CD4-positive, alpha-beta T cell (primary cell): ENCODE results near the gene ZNF444. TPM values are rescaled to one million over a fixed set of nuclear protein-coding genes. Genes with fewer than 3 reads are reported as not detected.
"Not testable (repeated sequence)": the region's sequence is repeated elsewhere in the genome, so short reads cannot be mapped to it uniquely, and the experiment has no call there.

ENCODE experiments used
- ATAC-seq: fragments of 200-7000 bp; cut with Tn5 transposase; one replicate; pipeline ENCODE4 v1.10.0; 2022; ENCODE audit warnings: mild to moderate bottlenecking; ENCODE audit not compliant: poor library complexity
- CTCF ChIA-PET: fragments of 350-600 bp; sonication (Branson Sonifier 250); formaldehyde crosslinking; loops from one replicate; lab custom pipeline; 2021; ENCODE audit warnings: antibody characterized with exemption, inconsistent platforms; lab: Charles Lee
- POLR2A ChIA-PET: fragments of 350-600 bp; sonication (Branson Sonifier 250); formaldehyde crosslinking; loops from one replicate; lab custom pipeline; 2021; ENCODE audit warnings: antibody characterized with exemption, inconsistent platforms; lab: Charles Lee
- DNase-seq, 14 experiments: peaks; one replicate each; pipeline ENCODE4 v3.0.0-alpha.2; 2013 to 2020; ENCODE audit warnings: mixed read lengths in 2 of 14
- H3K27ac ChIP-seq, 2 donors: one replicate each; pipeline versions ENCODE4 v1.5.1 to v1.7.0; 2013; ENCODE audit warnings: low read length in 2 of 2, low read depth in 1 of 2, mild to moderate bottlenecking in 1 of 2
- H3K27me3 ChIP-seq, 2 experiments: 1 replicate in 1 of 2; 2 replicates in 1 of 2; pipeline versions ENCODE4 v1.6.1 to v1.7.0; 2013; ENCODE audit warnings: low read length in 2 of 2, control low read depth in 1 of 2, mild to moderate bottlenecking in 1 of 2, moderate library complexity in 1 of 2; ENCODE audit not compliant: insufficient read depth in 2 of 2, control insufficient read depth in 1 of 2
- H3K36me3 ChIP-seq: one replicate; pipeline ENCODE4 v1.6.1; 2013; ENCODE audit warnings: low read length, control low read depth; ENCODE audit not compliant: insufficient read depth
- H3K4me1 ChIP-seq: one replicate; pipeline ENCODE4 v1.6.1; 2013; ENCODE audit warnings: low read length, control low read depth; ENCODE audit not compliant: insufficient read depth
- H3K4me3 ChIP-seq: one replicate; pipeline ENCODE4 v1.5.1; 2013; ENCODE audit warnings: mild to moderate bottlenecking, low read length, moderate library complexity
- H3K9me3 ChIP-seq, 2 experiments: 1 replicate in 1 of 2; 2 replicates in 1 of 2; pipeline versions ENCODE4 v1.6.1 to v1.7.0; 2013; ENCODE audit warnings: low read length in 2 of 2, mild to moderate bottlenecking in 2 of 2, control low read depth in 1 of 2, moderate library complexity in 1 of 2; ENCODE audit not compliant: control insufficient read depth in 1 of 2, insufficient read depth in 1 of 2
- H3K27ac Mint-ChIP-seq: one replicate; pipeline ENCODE4 v1.8.0; 2020; ENCODE audit warnings: mixed read lengths
- H3K27me3 Mint-ChIP-seq: one replicate; pipeline ENCODE4 v1.8.0; 2021; ENCODE audit warnings: mixed read lengths
- H3K36me3 Mint-ChIP-seq: one replicate; pipeline ENCODE4 v1.8.0; 2021; ENCODE audit warnings: low read depth, mixed read lengths
- H3K4me1 Mint-ChIP-seq: one replicate; pipeline ENCODE4 v1.8.0; 2021; ENCODE audit warnings: low read depth, mixed read lengths
- H3K4me3 Mint-ChIP-seq: one replicate; pipeline ENCODE4 v1.8.0; 2020; ENCODE audit warnings: mild to moderate bottlenecking, mixed read lengths
- H3K9me3 Mint-ChIP-seq: one replicate; pipeline ENCODE4 v1.8.0; 2020; ENCODE audit warnings: mixed read lengths
- CTCF ChIP-seq: fragments of 200-600 bp; IDR thresholded peaks from one replicate; pipeline ENCODE4 v1.8.0; 2022; ENCODE audit warnings: antibody characterized with exemption, mild to moderate bottlenecking
- intact Hi-C, 2 experiments: fragments of 100-400 bp; cut with DNase I in 1 of 2; cut with micrococcal nuclease in 1 of 2; formaldehyde crosslinking; loops; one replicate each; pipeline versions ENCODE4 v1.15.1 to v1.9.0; 2023 to 2025; cut with DNase I, micrococcal nuclease
- total RNA-seq, 174 experiments: library from RNA in 2 of 174; stranded (reverse) in 2 of 174; gene quantifications; one replicate each; pipeline ENCODE4 v1.2.3 and lab custom pipeline; 2021 to 2026

The ZNF444 gene
- total RNA-seq, 2 experiments from 2014 or later: 13.5 TPM

DNA sequence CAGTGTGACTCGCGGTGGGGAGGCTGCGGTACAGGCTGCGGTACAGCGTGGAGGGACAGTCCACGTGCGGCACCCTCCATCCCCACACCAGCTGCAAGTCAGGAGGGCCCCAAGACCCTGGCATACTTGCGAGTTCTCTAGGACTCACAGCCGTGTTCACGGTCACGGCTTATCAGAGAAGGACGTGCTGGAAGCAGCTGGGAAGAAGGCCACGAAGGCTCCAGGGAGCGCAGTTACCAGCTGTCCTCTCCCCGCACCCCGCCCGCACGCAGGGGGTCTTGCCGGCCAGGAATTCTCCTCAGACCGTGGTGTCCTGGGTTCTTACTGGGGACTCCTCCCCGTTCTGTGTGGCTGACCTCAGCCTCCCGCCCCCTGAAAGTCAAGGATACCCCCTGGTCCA lies 6.2 kb downstream of the ZNF444 start:
- no peaks in the 10 kb centered on the region for H3K9me3 ChIP-seq
- Mint-ChIP-seq H3K27me3 (no peaks in the 10 kb centered on the region), H3K4me1 (peaks cover 25% of the 10 kb centered on the region), H3K9me3 (no peaks in the 10 kb centered on the region), H3K27ac (no peak overlapping the region), H3K4me3 (no peak overlapping the region), H3K36me3 (peaks cover 30% of the 10 kb centered on the region)
- no peak overlapping the region for H3K4me3 ChIP-seq
- TF ChIP-seq CTCF: no peak
- no peak overlapping the region for H3K27ac ChIP-seq
- ChIA-PET CTCF (no interaction called here), POLR2A (no interaction called here)
- peaks cover 36% of the 10 kb centered on the region for H3K36me3 ChIP-seq
- peaks cover 19% of the 10 kb centered on the region for H3K4me1 ChIP-seq
- intact Hi-C loops: loop anchor here in 1 of 2 experiments (10.0 kb wide), 1 partner anchor 447 kb away; the partner anchor contains the start of gene ZNF71
- no peak for ATAC-seq
- no peaks in the 10 kb centered on the region for H3K27me3 ChIP-seq
- no peak for DNase-seq

- H3K27me3 ChIP-seq: no peaks in the 10 kb centered on the region
- no peaks in the 10 kb centered on the region for H3K9me3 ChIP-seq
- H3K36me3 Mint-ChIP-seq: peaks cover 37% of the 10 kb centered on the region
- DNase-seq (no peak), ATAC-seq (no peak)
- H3K9me3 Mint-ChIP-seq: no peaks in the 10 kb centered on the region
- ChIA-PET POLR2A (no interaction called here), CTCF (no interaction called here)
- no peaks in the 10 kb centered on the region for H3K27me3 Mint-ChIP-seq
- intact Hi-C loops: loop anchor here in 1 of 2 experiments (10.0 kb wide), 1 partner anchor 447 kb away; the partner anchor contains the start of gene ZNF71
- H3K4me3 ChIP-seq: no peak overlapping the region
- no peak overlapping the region for H3K27ac Mint-ChIP-seq
- H3K4me1 ChIP-seq: peaks cover 11% of the 10 kb centered on the region
- H3K27ac ChIP-seq: no peak overlapping the region
- peaks cover 32% of the 10 kb centered on the region for H3K36me3 ChIP-seq
- H3K4me1 Mint-ChIP-seq: peaks cover 26% of the 10 kb centered on the region
- TF ChIP-seq CTCF: no peak
- H3K4me3 Mint-ChIP-seq: no peak overlapping the region
Measured at GRCh38 chr19:56148096-56148495, 7.0 kb downstream of the ZNF444 start.

DNA sequence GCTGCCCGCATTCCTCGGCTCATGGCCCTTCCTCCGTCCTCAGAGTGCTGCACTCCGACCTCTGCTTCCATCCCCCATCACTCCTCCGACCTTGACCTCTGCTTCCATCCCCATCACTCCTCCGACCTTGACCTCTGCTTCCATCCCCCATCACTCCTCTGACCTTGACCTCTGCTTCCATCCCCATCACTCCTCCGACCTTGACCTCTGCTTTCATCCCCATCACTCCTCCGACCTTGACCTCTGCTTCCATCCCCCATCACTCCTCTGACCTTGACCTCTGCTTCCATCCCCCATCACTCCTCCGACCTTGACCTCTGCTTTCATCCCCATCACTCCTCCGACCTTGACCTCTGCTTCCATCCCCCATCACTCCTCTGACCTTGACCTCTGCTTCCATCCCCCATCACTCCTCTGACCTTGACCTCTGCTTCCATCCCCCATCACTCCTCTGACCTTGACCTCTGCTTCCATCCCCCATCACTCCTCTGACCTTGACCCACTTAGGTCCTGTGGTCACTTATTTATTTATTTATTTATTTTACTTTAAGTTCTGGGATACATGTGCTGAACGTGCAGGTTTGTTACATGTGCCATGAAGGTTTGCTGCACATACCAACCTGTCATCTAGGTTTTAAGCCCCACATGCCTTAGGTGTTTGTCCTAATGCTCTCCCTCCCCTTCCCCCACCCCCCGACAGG lies 8.0 kb downstream of the ZNF444 start:
- peaks cover 32% of the 10 kb centered on the region for H3K36me3 ChIP-seq
- CTCF ChIA-PET, POLR2A ChIA-PET, H3K27me3 ChIP-seq, H3K4me3 ChIP-seq, H3K9me3 Mint-ChIP-seq, H3K9me3 ChIP-seq, H3K4me3 Mint-ChIP-seq, DNase-seq, H3K27ac ChIP-seq, H3K27ac Mint-ChIP-seq, ATAC-seq, H3K27me3 Mint-ChIP-seq, H3K4me1 ChIP-seq: not testable (repeated sequence)
- Mint-ChIP-seq H3K4me1 (peaks cover 29% of the 10 kb centered on the region), H3K36me3 (peaks cover 45% of the 10 kb centered on the region)
- intact Hi-C loops: loop anchor here in 1 of 2 experiments (10.0 kb wide), 1 partner anchor 446 kb away; the partner anchor contains the start of gene ZNF71
